Left ventricle myocardium inferior (tissue), 1 donor: ENCODE results near the gene DPPA3. TPM values are rescaled to one million over a fixed set of nuclear protein-coding genes. Genes with fewer than 3 reads are reported as not detected.
"Not testable (repeated sequence)": the region's sequence is repeated elsewhere in the genome, so short reads cannot be mapped to it uniquely, and the experiment has no call there.

Source experiments
- DNase-seq: peaks from one replicate; pipeline ENCODE4 v3.0.0-alpha.2; 2020
- H3K27ac ChIP-seq: fragments of 200-600 bp; replicated peaks from 2 replicates; pipeline ENCODE4 v1.8.0; 2021
- H3K27me3 ChIP-seq: fragments of 200-600 bp; 2 replicates; pipeline ENCODE4 v1.8.0; 2021; ENCODE audit warnings: low read depth
- H3K36me3 ChIP-seq: fragments of 200-600 bp; 2 replicates; pipeline ENCODE4 v1.8.0; 2021
- H3K4me1 ChIP-seq: fragments of 200-600 bp; 2 replicates; pipeline ENCODE4 v1.8.0; 2021
- H3K4me3 ChIP-seq: fragments of 200-600 bp; 2 replicates; pipeline ENCODE4 v1.8.0; 2021; ENCODE audit warnings: mild to moderate bottlenecking, moderate library complexity
- H3K9me3 ChIP-seq: fragments of 200-600 bp; replicated peaks from 2 replicates; pipeline ENCODE4 v1.8.0; 2021
- CTCF ChIP-seq: fragments of 200-600 bp; IDR thresholded peaks from 2 replicates; pipeline ENCODE4 v1.8.0; 2021; ENCODE audit warnings: antibody characterized with exemption, mild to moderate bottlenecking, borderline replicate concordance
- intact Hi-C: fragments of 100-400 bp; cut with micrococcal nuclease; formaldehyde crosslinking; loops from one replicate; pipeline ENCODE4 v1.11.0; 2022
- total RNA-seq: library from RNA; stranded (reverse); fragmentation: NEBNext Ultra II Directional; extraction: Animal tissue kit (Norgen Biotek cat#: 25700); gene quantifications from one replicate; pipeline ENCODE4 v1.2.1, GENCODE V29; 2021
- donor health status: DM: no; HTN: yes; CAD: no; lungs with severe emphysema.

Gene DPPA3
- total RNA-seq, 1 donor from 2014 or later = not detected

- TF ChIP-seq CTCF = no peak
- no peak overlapping the region for H3K4me3 ChIP-seq
- H3K27me3 ChIP-seq = peaks cover 29% of the 10 kb centered on the region
- no peaks in the 10 kb centered on the region for H3K9me3 ChIP-seq
- intact Hi-C loops = no loop called here
- no peaks in the 10 kb centered on the region for H3K4me1 ChIP-seq
- no peak for DNase-seq
- no peaks in the 10 kb centered on the region for H3K36me3 ChIP-seq
- H3K27ac ChIP-seq = no peak overlapping the region
These were observed 1.7 kb downstream of the DPPA3 start for GRCh38 chr12:7712841-7713442.

GRCh38 chr12:7716381-7716780 is 5.1 kb downstream of the DPPA3 start:
- no peak overlapping the region for H3K27ac ChIP-seq
- H3K4me3 ChIP-seq = no peak overlapping the region
- intact Hi-C loops = no loop called here
- H3K36me3 ChIP-seq = no peaks in the 10 kb centered on the region
- TF ChIP-seq CTCF = peak; percentile 12
- no peaks in the 10 kb centered on the region for H3K4me1 ChIP-seq
- no peak for DNase-seq
- H3K27me3 ChIP-seq = peaks cover 48% of the 10 kb centered on the region
- no peaks in the 10 kb centered on the region for H3K9me3 ChIP-seq

GRCh38 chr12:7719946-7720730 is 8.9 kb downstream of the DPPA3 start:
- intact Hi-C loops = no loop called here

GRCh38 chr12:7723926-7724325 is 12.7 kb downstream of the DPPA3 start:
- no peak overlapping the region for H3K27ac ChIP-seq
- no peak for TF ChIP-seq CTCF
- H3K27me3 ChIP-seq = peaks cover 82% of the 10 kb centered on the region
- H3K36me3 ChIP-seq = no peaks in the 10 kb centered on the region
- DNase-seq = no peak
- no peaks in the 10 kb centered on the region for H3K9me3 ChIP-seq
- intact Hi-C loops = no loop called here
- no peaks in the 10 kb centered on the region for H3K4me1 ChIP-seq
- no peak overlapping the region for H3K4me3 ChIP-seq

More at GRCh38 chr12:7719946-7720730, 8.9 kb downstream of the DPPA3 start:
- no peak for DNase-seq
- H3K27ac ChIP-seq = no peak overlapping the region
- H3K4me3 ChIP-seq = no peak overlapping the region
- TF ChIP-seq CTCF = no peak
- no peaks in the 10 kb centered on the region for H3K36me3 ChIP-seq
- peaks cover 62% of the 10 kb centered on the region for H3K27me3 ChIP-seq
- H3K4me1 ChIP-seq = no peaks in the 10 kb centered on the region
- no peaks in the 10 kb centered on the region for H3K9me3 ChIP-seq

GRCh38 chr12:7729746-7730145 is 18.5 kb downstream of the DPPA3 start:
- no peaks in the 10 kb centered on the region for H3K4me1 ChIP-seq
- intact Hi-C loops = no loop called here
- no peaks in the 10 kb centered on the region for H3K9me3 ChIP-seq
- no peak for DNase-seq
- no peak overlapping the region for H3K27ac ChIP-seq
- no peak for TF ChIP-seq CTCF
- no peaks in the 10 kb centered on the region for H3K36me3 ChIP-seq
- no peak overlapping the region for H3K4me3 ChIP-seq
- H3K27me3 ChIP-seq = peaks cover 29% of the 10 kb centered on the region

GRCh38 chr12:7730984-7731383 is 19.8 kb downstream of the DPPA3 start:
- H3K4me3 ChIP-seq, H3K27ac ChIP-seq, H3K9me3 ChIP-seq, intact Hi-C loops, H3K4me1 ChIP-seq, DNase-seq, H3K36me3 ChIP-seq: not testable (repeated sequence)
- peaks cover 18% of the 10 kb centered on the region for H3K27me3 ChIP-seq
